ENCODE results near the gene BRAT1.
"Not testable (repeated sequence)": the region's sequence is repeated elsewhere in the genome, so short reads cannot be mapped to it uniquely, and the experiment has no call there.

BRAT1 gene

GRCh38 chr7:2535872-2536627, 19.3 kb downstream of the BRAT1 start:
- not testable (repeated sequence) for DNase-seq (ENCODE audit: low read depth in 2 of 2)

- DNase-seq (ENCODE audit: low read depth in 2 of 2): not testable (repeated sequence)
These were observed 21.1 kb downstream of the BRAT1 start for GRCh38 chr7:2534214-2534613.

- not testable (repeated sequence) for DNase-seq (ENCODE audit: low read depth in 2 of 2)
These were observed 21.8 kb downstream of the BRAT1 start for GRCh38 chr7:2533566-2533965.

GRCh38 chr7:2532816-2533215, 22.5 kb downstream of the BRAT1 start:
- not testable (repeated sequence) for DNase-seq (ENCODE audit: low read depth in 2 of 2)

- not testable (repeated sequence) for DNase-seq (ENCODE audit: low read depth in 2 of 2)
These were observed 23.0 kb downstream of the BRAT1 start for GRCh38 chr7:2532199-2532772.

GRCh38 chr7:2531796-2532110, 23.6 kb downstream of the BRAT1 start:
- DNase-seq (ENCODE audit: low read depth in 2 of 2): not testable (repeated sequence)

DNA sequence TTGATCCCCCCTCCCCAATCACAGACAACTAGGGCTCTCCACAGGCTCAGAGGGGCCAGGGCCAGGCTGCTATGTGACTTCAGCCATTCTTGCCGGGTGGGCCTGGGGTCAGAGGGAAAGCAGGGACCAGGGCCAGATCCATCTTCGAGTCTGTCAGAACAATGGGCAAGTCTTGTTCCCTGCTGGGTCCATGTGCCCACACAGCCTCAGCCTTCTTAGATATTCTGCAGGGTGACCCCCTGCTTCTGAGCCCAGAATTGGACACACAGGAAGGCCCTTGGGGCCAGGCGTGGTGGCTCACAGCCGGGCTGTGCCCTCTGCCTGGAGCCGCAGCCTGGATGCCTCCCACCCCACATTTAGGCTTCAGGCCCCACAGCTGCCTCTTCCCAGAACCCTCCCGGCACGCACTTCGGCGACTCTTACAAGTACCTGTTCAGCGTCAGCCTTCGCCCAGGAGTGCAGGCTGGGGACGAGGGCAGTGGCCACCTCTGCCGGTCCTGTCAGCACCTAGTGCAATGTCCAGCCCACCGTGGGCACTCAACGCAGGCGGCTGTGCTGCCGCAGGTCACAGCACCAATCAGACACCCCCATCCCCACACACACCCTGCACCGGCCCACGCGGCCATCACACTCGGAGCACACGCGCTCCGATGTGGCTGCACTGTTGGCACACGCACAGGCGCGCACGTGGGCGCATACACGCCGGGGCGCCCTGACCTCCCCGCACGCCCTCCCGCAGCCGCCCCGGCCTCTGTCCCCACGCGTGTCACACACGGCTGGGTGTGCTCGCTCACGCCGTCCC, 24.1 kb downstream of the BRAT1 start:
- not testable (repeated sequence) for DNase-seq (ENCODE audit: low read depth in 2 of 2)

DNA sequence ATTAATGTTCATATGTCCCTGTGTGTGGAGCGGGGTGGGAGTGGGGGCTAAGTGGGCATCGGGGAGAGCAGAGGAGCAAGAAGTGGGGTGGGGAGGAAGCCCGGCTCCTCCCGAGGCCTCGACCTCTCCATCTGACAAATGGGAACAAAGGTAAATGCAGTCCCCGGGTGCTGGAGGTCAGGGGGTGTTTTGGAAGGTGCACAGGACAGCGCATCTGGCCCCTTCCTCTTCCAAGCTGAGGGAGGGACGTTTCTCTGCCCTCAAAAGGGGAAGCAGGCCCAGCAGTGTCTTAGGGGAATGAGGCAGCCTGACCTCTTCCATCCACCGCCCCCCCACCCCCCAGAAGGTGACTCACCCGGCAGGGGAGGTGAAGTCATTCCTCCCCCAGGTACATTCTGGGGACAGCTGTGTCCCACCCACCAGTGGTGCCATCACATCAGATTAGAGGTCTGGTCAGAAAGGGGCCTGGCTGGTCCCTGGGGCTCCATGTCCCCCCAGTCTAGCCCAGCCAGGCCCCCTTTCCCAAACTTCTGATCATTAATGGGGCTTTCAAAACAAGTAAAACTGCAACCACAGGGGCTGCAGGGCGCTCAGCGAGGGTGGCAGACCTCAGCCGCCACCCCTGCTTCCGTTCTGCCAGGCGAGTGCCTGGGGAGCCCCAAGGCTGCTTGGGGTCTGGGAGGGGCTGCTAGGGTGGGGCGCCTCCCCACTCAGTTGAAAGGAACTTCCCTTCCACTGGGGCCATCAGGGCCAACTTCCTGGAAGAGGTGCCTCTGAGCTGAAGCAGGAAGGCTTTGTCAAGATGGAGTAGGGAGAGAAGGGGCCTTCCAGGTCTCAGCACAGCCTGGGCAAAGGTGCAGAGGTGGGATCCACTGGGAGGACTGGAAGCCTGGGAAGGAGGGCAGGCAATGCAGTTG, 25.0 kb downstream of the BRAT1 start:
- DNase-seq (ENCODE audit: low read depth in 2 of 2): peak; percentile 59 to 63

DNA sequence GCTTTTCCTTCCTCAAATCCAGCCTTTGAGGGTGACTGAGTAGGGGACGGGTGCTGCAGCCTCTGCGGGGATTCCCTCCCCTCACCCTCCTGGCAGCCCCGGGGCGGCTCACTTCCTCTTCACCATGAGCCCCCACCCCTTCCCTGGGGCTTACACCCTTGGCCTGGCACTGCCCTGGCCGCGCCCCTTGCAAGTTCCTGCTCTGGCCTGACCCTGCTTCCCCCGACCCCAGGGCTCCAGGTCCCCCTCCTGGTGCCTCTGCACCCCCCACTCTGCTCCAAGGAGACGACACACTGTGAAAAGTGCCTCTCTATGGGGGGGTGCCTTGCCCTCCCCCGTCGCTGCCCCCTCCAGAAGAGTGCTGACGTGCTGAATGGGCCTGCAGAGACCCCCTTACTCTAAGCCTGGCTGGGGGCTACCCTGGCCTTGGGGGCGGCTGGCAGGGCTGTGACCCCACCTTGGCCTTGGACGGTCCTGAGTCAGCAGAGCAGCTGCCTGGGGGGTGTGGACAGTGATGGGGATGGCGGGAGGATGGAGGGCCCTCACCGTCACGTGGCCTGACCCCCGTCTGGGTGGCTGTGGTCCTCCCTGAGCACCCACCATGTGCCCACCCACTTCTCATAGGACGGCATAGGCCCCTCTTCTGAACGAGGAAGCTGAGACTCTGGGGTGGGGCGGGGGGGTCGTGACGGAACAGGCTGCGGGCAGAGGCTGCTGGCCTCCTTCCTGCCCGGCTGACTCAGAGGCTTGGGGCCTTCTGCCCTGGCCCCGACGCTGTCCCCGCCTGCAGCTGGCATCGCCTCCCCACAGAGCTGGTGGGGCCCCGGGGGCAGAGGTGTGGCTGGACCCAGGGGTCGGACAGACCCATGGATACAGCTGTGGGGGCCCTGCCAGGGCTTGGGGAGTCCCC, 25.9 kb downstream of the BRAT1 start:
- DNase-seq (ENCODE audit: low read depth in 2 of 2): no peak

- no peak for DNase-seq (ENCODE audit: low read depth in 2 of 2)
These were observed 26.7 kb downstream of the BRAT1 start for GRCh38 chr7:2528481-2529095.

- no peak for DNase-seq (ENCODE audit: low read depth in 2 of 2)
These were observed 27.5 kb downstream of the BRAT1 start for GRCh38 chr7:2527505-2528467.

DNA sequence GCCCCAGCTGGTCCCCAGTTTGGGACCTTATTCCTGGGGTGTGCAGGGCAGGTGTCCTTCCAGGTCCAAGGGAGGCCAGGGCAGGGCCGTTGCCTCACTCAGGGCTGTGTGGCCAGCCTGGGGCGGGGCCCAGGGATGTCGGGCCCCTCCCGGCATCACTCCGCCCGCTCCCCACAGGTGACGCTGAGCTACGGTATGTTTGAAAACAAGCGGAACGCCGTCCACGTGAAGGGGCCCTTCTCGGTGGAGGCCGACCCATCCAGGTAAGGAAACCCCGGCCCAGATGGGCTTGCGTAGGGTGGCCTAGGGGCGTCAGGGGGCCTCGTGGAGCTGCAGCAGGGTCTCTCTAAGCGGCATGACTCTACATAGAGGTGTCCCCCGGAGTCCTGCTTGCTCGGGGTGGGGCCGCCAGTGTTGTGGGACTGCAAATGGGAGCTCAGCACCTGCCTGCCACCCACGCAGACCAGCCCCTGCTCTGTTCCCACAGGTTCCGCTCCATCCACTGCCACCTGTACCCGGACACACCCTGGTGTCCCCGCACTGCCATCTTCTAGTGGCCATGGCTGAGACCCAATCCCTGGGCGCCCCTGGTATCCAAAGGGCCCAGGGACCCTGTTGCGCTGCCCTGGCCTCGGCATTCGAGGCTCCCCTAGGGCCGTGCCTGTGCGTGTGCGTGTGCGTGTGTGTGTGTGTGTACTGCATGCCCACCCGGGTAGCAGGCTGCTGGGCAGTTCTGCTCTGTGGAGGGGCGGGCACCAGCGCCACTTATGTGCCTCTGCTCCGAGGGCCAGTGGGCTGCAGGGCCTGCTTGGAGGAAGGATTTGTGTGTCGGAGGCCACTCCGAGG, 28.4 kb downstream of the BRAT1 start:
- no peak for DNase-seq (ENCODE audit: low read depth in 2 of 2)

DNA sequence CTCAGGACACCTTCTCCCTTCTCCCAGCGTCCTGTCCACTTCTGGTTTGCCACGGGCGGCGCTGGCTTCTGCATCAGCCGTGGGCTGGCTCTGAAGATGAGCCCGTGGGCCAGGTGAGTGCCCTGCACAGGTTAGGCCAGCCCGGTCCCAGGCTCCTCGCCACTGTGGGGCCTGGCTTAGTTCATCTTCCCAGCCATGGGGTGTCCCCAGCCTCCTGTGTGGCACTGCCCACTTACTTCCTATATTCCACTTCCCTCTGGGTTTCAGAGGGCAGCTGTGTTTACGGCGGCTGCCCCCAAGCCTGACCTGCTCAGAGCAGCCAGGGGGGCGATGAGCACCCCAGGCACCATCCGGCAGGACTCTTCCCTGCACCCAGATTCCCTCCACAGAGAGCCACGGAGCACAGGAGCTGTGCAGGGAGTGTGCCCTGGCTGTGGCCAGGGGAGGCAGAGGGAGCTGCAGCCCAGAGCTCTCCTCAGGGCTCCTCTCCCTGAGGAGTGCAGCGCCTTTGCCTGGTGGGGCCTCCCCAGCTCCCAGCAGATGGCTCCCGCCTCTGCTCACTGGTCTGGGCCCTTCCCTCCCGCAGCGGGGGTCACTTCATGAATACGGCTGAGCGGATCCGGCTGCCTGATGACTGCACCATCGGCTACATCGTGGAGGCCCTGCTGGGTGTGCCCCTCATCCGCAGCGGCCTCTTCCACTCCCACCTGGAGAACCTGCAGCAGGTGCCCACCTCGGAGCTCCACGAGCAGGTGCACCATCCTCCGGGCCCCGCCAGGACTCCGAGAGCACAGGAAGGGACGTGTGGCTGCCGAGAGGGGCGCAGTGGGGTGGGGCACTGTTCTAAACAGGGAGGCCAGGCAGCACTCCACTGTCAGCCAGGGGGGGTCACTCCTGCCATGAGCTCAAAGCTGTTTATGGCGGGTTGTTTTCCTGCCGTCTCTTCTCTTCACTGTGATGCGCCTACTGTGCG, 29.4 kb downstream of the BRAT1 start:
- DNase-seq (ENCODE audit: low read depth in 2 of 2): no peak

GRCh38 chr7:2524808-2525657, 30.3 kb downstream of the BRAT1 start:
- DNase-seq (ENCODE audit: low read depth in 2 of 2): no peak

- no peak for DNase-seq (ENCODE audit: low read depth in 2 of 2)
These were observed 31.1 kb downstream of the BRAT1 start for GRCh38 chr7:2523941-2524807.

All from stimulated activated CD8-positive, alpha-beta memory T cell treated with anti-CD3 and anti-CD28 coated beads, Interleukin-7, amount 100 ng/mL, for 1 hour (primary cell).